Head of caudate nucleus (tissue), 42 donors: ENCODE data around the gene TBC1D19.
"Not testable (repeated sequence)": the region's sequence is repeated elsewhere in the genome, so short reads cannot be mapped to it uniquely, and the experiment has no call there.

Experiments
- DNase-seq, 42 donors: peaks; one replicate each; pipeline versions ENCODE4 v3.0.0 to v3.0.0-alpha.2; 2020 to 2021; ENCODE audit warnings: mixed read lengths in 7 of 42
- intact Hi-C: fragments of 100-400 bp; cut with DNase I; formaldehyde crosslinking; loops from one replicate; pipeline ENCODE4 v1.15.0; 2022

The TBC1D19 gene

DNA sequence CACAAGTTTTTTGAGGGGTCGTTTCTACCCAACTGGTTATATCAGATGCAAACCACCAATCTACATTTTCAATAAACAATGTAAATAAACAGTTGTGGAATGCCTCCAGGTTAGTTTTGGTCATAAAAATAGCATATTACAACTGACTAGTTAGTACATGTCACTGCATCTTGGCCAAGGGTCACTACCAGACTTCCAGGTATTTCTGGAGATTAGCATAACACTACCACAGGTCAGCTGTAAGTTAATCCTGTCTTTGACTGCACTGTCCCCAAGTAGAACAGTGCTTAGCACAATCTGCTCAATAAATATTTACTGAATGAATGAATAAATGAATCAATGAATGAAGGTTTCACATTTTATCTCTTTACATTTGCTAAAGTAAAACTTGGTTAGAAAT is 64.4 kb downstream of the TBC1D19 start:
- intact Hi-C loops, result no loop called here
- DNase-seq, result no peak

DNA sequence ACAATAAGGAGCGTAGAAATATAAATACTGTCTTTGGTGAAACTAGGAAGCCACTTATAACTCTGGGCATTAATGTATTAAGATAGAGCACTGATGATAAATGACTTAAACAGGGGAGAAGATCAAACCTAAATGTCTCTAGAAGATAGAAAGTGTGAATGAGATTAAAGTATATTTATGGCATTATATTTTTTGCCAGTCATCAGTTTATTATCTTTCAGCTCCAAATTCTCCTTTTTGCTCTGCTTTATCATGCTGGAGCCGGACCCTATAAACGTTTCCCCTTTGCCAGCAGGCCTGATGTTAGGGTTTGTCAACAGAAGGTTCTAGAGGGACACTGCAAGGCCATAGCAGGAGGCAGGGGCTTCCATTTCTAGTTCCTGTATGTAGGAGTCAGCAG is 76.4 kb downstream of the TBC1D19 start:
- DNase-seq, result no peak
- intact Hi-C loops, result no loop called here

DNA sequence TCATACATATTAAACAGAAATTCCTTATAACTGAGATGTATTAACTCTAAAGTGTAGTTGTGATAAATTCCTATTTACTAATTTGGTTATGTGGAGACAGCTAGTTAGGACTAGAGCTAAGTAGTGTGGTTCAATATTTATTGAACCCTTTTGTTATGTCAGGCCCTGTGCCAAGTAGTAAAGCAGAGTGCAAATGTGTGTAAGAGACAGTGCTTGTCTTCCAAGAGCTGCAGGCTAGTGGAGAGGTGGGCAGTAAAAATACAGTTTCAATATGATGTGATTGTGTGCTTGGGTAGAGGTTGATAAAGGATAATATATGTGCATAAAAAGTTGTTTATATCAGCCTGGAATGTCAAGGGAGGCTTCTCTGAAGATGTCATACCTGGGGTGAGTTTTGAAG is 80.0 kb downstream of the TBC1D19 start:
- intact Hi-C loops, result no loop called here

DNA sequence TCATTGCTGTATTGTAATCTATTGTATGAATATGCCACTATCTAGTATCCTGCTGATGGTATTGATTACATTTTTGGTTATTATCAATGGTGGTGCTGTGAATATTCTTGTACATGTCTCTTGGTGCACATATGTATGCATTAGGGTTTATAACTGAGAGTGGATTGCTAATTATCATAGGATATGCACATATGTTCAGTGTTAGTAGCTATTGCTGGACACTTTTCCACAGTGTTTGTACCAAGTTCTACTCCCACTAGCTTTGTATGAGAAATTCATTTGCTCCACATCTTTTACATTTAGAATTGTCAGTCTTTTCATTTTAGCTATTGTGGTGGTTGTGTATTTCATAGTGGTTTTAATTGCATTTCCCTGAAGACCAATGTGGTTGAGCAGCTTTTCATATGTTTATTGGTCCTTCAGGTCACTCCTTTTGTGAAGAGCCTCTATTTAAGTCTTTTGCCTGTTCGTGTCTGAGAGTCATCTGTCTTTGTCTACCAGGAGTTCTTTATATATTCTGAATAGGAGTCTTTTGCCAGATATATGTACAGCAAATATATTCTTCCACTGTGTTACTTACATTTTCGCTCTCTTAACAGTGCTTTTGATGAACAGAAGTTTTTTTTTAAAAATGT is 87.1 kb downstream of the TBC1D19 start:
- intact Hi-C loops, result no loop called here
- no peak for DNase-seq

More for the DNA sequence above, 80.0 kb downstream of the TBC1D19 start:
- no peak for DNase-seq

DNA sequence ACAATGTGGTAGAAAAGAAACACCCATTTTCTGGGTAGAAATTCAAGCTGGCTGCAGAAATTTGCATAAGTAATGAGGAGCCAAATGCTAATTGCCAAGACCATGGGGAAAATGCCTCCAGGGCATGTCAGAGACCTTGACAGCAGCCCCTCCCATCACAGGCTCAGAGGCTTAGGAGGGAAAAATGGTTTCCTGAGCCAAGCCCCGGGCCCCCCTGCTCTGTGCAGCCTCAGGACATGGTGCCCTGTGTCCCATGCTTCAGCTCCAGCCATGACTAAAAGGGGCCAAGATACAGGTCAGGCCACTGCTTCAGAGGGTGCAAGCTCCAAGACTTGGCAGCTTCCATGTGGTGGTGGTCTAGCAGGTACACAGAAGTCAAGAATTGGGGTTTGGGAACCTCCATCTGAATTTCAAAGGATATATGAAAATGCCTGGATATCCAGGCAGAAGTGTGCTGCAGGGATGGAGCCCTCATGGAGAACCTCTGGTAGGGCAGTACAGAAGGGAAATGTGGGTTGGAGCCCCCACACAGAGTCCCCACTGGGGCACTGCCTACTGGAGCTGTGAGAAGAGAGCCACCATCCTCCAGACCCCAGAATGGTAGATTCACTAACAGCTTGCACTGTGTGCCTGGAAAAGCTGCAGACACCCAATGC is 95.3 kb downstream of the TBC1D19 start:
- DNase-seq, intact Hi-C loops: not testable (repeated sequence)

DNA sequence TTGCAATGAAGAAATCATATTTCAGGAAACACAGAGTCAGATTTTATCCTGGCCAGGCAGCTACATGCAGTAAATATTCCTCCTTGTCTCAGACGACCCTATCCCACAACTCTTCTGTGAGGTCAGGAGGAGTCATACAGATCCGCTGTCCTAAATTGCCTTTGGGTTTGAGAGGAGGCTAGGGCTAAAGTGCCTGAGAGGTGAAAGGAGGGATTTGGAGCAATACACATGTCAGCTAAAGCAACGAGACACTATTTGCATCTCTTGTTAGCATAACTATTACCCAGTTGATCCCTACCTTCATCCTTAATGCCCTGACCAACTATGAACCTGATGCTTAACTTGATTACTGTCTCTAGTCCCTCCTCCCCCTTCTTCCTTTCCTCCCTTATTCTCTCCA is 98.6 kb downstream of the TBC1D19 start:
- no peak for DNase-seq

DNA sequence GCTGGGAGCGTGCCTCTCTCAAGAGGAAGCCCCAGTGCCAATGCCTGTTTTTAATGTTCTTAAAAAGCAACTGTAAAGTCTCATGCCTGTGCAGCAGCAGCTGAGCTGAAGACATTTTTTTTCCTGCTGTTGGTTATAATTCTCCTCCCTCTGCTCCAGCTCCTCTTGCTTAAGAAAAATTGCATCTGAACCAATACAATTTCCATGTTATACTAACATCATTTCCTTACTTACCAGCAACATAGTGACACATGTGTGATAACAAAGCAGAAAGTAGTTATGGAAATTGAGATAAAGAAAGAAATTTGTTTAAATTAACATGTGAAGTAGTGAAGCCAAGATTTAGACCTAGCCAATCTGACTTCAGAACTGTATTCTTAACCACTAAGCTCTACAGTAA is 101.4 kb downstream of the TBC1D19 start:
- intact Hi-C loops, result no loop called here
- DNase-seq, result no peak

More for the DNA sequence above, 98.6 kb downstream of the TBC1D19 start:
- intact Hi-C loops, result no loop called here

DNA sequence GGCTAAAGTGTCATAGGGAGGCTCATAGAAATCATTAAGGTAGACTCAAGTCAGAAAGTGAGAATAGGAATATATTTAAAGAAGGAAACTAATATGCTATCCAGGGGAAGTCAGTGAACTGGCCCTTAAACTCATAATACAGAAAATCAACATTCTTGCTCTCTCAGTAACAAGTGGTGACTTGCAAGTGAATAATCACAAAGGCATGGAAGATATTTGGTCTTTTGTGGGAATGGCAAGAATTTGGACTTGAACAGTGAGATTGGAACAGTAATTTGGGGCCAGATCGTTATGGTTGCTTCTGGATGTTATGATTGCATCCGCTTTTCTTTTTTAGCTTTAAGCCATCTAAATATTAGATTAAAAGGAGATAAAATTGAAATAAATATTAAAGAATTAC is 103.8 kb downstream of the TBC1D19 start:
- no peak for DNase-seq
- intact Hi-C loops, result no loop called here

DNA sequence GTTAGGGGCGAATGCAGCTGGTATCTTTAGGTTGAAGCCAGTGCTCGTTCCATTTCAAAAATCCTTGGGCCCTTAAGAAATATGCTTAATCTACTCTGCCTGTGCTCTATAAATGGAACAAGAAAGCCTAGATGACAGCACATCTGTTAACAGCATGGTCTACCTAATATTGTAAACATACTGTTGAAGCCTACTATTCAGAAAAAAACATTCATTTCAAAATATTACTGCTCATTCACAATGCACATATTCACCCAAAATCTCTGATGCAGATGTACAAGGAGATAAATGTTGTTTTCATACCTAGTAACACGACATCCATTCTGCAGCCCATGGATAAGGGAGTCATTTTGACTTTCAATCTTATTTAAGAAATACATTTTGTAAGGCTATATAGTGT is 106.6 kb downstream of the TBC1D19 start:
- DNase-seq, result no peak
- intact Hi-C loops, result no loop called here

DNA sequence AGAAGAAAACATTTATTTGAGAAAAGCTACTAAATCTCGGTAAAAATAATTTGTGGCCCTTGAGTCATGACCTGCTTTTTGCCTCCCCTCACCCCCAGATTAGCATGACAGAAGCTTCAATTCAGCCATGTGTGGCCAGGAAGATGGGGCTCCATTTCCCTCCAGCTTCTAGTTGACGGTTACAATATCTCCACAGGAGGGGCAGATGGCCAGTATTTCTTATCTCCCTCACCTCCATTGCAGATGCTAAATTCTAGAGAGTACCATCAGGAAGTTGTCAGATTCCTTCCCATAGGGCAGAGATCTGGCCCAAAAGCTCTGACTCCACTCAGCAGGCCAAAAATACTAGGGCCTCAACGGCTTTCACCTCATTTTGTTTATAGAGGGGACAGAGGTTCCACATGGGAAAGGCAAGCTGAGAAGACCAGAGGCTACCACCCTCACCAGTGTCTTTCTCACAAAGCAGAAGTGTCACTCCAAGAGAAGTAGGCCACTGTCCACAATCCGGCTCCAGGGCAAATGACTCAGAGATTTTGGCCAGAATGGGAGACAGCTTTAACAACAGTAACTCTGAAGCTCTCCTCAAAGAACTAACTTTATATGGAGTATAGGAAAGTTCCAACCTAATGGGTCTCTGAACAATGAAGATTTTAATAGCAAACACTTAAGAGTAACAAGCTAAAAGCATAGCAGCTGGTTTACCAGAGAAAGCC is 108.3 kb downstream of the TBC1D19 start:
- no peak for DNase-seq
- intact Hi-C loops, result no loop called here

DNA sequence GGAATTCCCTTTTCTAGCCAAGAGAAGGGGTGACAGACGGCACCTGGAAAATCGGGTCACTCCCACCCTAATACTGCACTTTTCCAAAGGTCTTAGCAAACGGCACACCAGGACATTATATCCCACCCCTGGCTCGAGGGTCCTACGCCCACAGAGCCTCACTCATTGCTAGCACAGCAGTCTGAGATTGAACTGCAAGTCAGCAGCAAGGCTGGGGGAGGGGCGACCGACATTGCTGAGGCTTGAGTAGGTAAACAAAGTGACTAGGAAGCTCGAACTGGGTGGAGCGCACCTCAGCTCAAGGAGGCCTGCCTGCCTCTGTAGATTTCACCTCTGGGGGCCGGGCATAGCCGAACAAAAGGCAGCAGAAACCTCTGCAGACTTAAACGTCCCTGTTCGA is 110.2 kb downstream of the TBC1D19 start:
- DNase-seq, intact Hi-C loops: not testable (repeated sequence)

DNA sequence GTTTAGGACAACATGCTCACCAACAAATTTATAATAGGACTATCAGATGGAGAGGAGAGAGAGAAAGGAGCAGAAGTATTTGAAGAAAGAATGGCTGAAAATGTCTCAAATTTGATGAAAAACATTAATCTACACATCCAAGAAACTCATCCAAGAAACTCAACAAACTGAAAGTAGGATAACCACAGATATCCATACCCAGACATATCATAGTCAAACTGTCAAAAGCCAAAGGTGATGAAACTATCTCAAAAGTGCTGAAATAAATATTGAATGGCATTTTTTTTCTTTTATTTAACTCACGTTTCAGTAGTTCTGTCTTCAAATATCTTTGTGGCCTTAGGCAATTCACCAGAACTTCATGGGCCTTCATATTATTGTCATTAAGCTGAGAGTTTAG is 116.2 kb downstream of the TBC1D19 start:
- intact Hi-C loops, result no loop called here
- DNase-seq, result no peak

DNA sequence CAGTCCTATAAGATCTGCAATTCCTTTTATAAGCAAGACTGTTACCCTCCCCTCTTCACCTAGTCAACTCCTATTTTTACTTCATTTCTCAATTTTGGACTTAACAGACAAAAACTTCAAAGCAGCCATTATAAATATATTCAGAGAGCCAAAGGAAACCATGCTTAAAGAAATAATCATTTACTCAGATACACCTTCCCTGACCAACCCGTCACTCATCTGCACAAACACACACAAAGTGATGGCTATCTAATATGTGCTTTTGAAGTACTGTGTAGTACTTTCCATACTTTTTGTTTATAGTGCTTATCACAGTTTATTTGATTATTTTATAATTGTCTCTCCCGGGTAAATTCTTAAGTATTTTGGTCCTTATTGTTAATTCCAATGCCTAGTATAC is 117.2 kb downstream of the TBC1D19 start:
- intact Hi-C loops, result no loop called here
- no peak for DNase-seq

DNA sequence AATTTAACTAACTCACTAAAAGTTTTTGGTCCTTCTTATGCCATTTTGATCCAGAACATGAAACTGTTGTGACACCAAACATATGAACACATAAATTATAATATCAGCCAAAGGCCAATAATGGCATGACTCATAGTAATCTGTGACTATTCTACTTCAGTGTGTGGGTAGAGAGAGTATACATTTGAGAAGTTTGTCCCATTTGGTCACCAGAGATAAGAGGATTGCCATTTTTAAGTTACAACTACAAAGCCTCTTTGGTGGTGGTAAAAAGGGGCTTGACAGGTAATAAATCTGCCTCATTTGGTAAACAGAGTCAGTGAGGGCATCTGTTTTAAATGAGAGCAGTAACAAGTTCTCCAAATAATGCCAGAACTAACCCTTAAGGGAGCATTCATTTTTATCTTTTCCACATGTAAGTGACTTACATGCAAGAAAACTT is 117.9 kb downstream of the TBC1D19 start:
- DNase-seq, result no peak
- intact Hi-C loops, result no loop called here

DNA sequence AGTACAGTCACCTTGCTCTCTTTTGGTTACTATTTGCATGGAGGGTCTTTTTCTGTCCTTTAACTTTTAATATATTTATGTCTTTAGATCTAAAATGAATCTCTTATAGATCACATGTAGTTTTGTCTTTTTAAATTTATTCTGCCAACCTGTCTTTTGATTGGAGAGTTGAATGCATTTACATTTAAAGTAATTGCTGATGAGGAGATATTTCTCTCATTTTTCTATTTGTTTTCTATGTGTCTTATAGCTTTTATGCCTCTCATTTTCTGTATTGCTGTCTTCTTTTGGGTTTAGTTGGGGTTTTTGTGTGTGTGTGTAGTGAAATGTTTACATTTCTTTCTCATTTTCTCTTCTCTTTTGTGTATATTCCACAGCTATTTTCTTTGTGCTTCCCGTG is 123.5 kb downstream of the TBC1D19 start:
- intact Hi-C loops, result no loop called here
- DNase-seq, result no peak

DNA sequence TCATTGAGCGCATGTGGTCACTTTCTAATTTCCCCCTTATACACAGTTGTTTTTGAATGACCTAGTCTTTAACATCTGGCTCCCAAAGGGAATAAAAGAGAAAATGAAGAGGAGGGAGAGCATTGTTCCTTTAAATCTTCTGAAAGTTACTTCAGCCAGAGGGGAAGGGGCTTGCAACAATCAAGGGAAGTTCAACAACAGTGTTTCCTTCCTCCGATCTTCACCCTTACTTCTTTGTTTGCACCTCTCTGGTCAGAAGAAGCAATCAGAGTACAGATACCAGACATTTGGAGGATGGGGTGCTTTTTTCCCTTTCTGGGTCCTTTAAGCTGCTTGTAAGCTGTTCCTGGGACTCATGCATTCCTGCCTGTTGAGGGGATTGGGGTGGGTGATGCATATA is 125.4 kb downstream of the TBC1D19 start:
- intact Hi-C loops, result no loop called here
- no peak for DNase-seq

DNA sequence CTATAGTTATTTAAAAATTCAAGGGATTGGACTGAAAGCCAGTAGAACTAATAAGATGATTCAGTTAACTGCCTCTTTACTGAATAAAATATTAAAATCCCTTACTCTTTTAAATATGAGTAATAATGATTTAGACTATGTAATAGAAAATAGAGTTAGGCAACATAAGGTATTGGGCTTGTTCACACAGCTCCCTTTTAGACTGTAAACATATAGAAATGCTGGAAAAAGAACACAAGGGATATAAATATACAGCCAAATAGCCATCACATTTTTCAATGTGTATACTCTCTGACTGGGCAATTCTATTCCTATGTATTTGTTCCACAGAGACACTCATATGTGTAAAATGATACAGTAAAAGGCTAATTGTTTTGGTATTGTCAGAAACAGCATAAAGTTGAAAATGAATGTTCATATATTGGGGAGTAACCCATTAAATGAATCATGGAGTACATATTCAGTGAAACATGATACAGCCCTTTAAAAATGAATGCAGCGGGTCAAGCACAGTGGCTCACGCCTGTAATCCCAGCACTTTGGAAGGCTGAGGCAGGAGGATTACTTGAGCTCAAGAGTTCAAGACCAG is 129.8 kb downstream of the TBC1D19 start:
- DNase-seq, result no peak
- intact Hi-C loops, result no loop called here

DNA sequence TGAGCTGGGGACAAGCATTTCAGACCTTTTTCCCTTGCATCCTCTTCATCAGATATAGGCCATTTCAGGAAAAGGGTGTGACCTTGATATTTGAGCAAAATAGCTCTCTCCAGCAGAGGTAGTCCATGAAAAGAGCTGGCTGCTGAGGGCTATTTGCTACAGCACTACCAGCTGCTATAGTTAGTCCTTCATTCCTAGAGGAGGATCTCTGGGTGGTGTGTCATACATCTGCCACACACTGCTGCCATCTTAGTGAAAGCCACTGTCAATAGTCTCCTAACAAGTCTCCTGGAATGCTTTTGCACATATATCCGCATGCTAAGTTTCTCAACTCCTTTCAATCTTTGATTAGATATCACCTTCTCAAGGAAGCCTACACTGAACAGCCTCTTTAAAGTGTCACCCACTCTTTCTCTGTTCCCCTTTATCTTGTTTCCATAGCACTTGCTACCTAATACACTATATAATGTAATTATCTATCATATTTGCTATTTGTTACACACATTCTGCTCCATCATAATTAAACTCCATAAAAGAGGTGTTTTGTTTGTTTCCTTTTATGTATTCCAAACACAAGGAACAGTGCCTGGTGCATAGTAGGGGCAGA is 131.9 kb downstream of the TBC1D19 start:
- DNase-seq, result no peak
- intact Hi-C loops, result no loop called here

DNA sequence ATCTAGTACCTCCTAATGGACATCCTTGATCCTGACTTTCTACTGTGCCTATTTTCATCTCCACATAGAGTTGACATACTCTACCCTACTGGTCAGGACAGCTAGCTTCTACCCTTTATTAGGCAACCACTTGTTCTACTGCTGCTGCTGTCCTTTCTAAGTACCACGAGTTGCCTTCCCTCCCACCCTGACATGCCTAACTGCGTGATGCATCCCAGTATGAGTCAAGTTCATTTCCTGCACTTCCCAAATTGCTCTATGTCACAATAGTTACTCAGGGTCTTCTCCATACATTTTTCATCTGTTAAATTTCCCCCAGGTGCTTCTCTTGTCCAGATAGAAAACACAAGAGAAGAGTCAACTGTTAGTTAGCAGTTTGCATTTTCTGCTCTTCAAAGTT is 133.4 kb downstream of the TBC1D19 start:
- no peak for DNase-seq
- intact Hi-C loops, result no loop called here
